Kidney (tissue), 14 donors: ENCODE measurements around the gene DEUP1. TPM values are rescaled to one million over a fixed set of nuclear protein-coding genes. Genes with fewer than 3 reads are reported as not detected.

ENCODE experiments used
- DNase-seq, 5 donors: peaks; one replicate each; pipeline ENCODE4 v3.0.0-alpha.2; 2013 to 2020
- FAIRE-seq: peaks from 2 replicates; lab custom pipeline; 2012; peaks lifted over from hg19 to GRCh38; lab: Jason Lieb, UNC
- H3K27ac ChIP-seq, 2 donors: one replicate each; pipeline ENCODE4 v1.7.0; 2013; ENCODE audit warnings: low read depth in 2 of 2, low read length in 2 of 2, inconsistent platforms in 1 of 2
- H3K27me3 ChIP-seq: one replicate; pipeline ENCODE4 v1.7.1; 2013; ENCODE audit warnings: low read length, inconsistent platforms; ENCODE audit not compliant: control insufficient read depth, insufficient read depth
- H3K36me3 ChIP-seq, 3 donors: one replicate each; pipeline versions ENCODE4 v1.7.0 to v1.7.1; 2013; ENCODE audit warnings: low read length in 3 of 3, control low read depth in 1 of 3, inconsistent platforms in 1 of 3; ENCODE audit not compliant: insufficient read depth in 3 of 3, control insufficient read depth in 2 of 3
- H3K4me1 ChIP-seq, 3 donors: one replicate each; pipeline versions ENCODE4 v1.7.0 to v1.7.1; 2013; ENCODE audit warnings: low read length in 3 of 3, inconsistent platforms in 1 of 3, low read depth in 1 of 3; ENCODE audit not compliant: control insufficient read depth in 2 of 3, insufficient read depth in 2 of 3
- H3K4me3 ChIP-seq, 3 donors: one replicate each; pipeline versions ENCODE4 v1.7.0 to v1.8.1; 2013; ENCODE audit warnings: low read length in 3 of 3, control low read depth in 1 of 3, inconsistent platforms in 1 of 3
- H3K9ac ChIP-seq, 3 donors: one replicate each; pipeline versions ENCODE4 v1.7.0 to v1.7.1; 2013; ENCODE audit warnings: low read length in 3 of 3, control low read depth in 1 of 3, inconsistent platforms in 1 of 3
- H3K9me3 ChIP-seq, 3 donors: one replicate each; pipeline versions ENCODE4 v1.7.0 to v1.7.1; 2013; ENCODE audit warnings: low read length in 3 of 3, control low read depth in 1 of 3, inconsistent platforms in 1 of 3; ENCODE audit not compliant: control insufficient read depth in 2 of 3, insufficient read depth in 1 of 3
- CTCF ChIP-seq: IDR thresholded peaks from 3 replicates; pipeline ENCODE4 v1.5.1; 2012; ENCODE audit warnings: mild to moderate bottlenecking, moderate library complexity, borderline replicate concordance; ENCODE audit not compliant: insufficient read depth; ENCODE audit errors: extremely low read depth
- intact Hi-C: fragments of 100-400 bp; cut with DNase I; formaldehyde crosslinking; loops from one replicate; pipeline ENCODE4 v1.11.1; 2022
- polyA plus RNA-seq: library from polyadenylated mRNA; stranded (reverse); fragments of 350-450 nt; fragmentation: Illumina TruSeq; extraction: RNeasy Lipid Tissue Mini Kit (QIAGEN cat#74804); gene quantifications from one replicate; pipeline ENCODE4 v1.2.3, GENCODE V29; 2014; ENCODE audit warnings: low read depth, low replicate concordance; ENCODE audit not compliant: insufficient read depth
- total RNA-seq: library from RNA; stranded (reverse); fragmentation: NEBNext Ultra II Directional; extraction: Animal tissue kit (Norgen Biotek cat#: 25700); gene quantifications from one replicate; pipeline ENCODE4 v1.2.1, GENCODE V29; 2021
- donor health status: control.
- donor health status: control.
- donor health status: control.
- donor health status: control.
- donor health status: control.
- donor health status: DM: yes; HTN: yes; CAD: no.
- donor health status: Normal renal cell carcinoma (clear cell type).

Gene DEUP1
- total and polyA plus RNA-seq, 2 donors from 2014 or later: 0.57 to 0.88 TPM

DNA sequence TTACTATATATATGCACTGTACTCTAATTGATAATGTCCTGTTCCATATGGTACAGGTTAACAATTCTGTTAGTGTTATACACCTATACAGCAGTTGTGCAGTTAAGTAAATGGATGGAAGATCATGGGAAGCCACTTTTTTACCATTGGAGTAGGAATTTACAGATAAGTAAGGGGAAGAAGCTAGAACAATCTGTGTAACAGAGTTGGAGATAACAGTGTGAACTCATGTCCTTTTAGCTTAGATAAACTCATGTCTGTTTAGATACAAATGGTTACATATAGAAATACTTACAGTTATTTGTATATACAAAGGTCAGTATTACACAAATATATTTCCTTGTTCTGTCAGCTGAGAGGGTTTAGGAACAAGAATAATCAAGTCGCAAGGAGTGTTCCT is 6.8 kb upstream of the DEUP1 start:
- no peak for TF ChIP-seq CTCF
- H3K9me3 ChIP-seq: peaks cover 0 to 1% (median 0%) of the 10 kb centered on the region in 3 donors
- no peak for FAIRE-seq

DNA sequence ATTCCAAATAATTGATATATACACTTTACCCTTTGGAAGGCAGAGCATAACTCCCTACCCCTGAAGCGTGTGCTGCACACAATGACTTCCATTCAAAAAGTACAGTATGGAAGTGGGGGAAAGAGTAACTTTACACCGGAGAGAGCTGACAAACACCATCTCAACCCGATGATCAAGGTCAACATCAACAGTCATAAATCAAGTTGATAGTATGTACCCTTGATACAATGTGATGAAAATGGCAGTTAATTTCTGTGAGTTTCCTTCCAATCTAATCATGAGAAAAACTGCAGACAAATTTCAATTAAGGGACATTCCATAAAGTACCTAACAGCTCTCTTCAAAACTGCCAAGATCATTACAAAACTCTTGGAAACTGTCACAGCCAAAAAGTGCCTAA is 6.0 kb upstream of the DEUP1 start:
- FAIRE-seq (no peak), DNase-seq (peak in 2 of 5 donors; percentile 39 to 64)
- no peak for TF ChIP-seq CTCF
- Histone ChIP-seq H3K9me3 (no peaks in the 10 kb centered on the region), H3K27me3 (no peaks in the 10 kb centered on the region), H3K4me1 (no peaks in the 10 kb centered on the region), H3K27ac (no peak overlapping the region), H3K9ac (no peak overlapping the region), H3K36me3 (no peaks in the 10 kb centered on the region), H3K4me3 (no peak overlapping the region)
- intact Hi-C loops: no loop called here

More for the DNA sequence above, 6.8 kb upstream of the DEUP1 start:
- H3K4me1 ChIP-seq: no peaks in the 10 kb centered on the region
- no peaks in the 10 kb centered on the region for H3K27me3 ChIP-seq
- no peaks in the 10 kb centered on the region for H3K36me3 ChIP-seq
- H3K9ac ChIP-seq: no peak overlapping the region
- H3K4me3 ChIP-seq: no peak overlapping the region
- H3K27ac ChIP-seq: no peak overlapping the region
- intact Hi-C loops: no loop called here
- DNase-seq: no peak

DNA sequence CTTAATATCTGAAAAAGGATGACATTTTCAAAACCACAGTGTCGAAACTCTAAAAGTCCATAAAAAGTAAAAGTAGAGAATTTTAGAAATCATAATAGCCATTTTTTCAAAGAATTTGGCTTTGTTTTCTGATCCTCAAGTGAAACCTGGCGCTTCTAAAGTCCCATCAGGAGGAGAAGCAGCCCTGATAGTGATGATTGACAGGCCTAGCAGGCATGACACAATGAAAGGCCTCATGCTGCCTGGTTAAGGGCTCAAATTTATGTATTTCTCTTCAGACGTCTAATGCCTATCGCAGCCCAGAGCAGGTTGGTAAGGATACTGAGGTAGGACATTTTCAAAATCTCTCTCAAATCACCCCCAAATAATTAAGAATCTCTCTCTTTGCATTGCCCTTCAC is 3.9 kb upstream of the DEUP1 start:
- Histone ChIP-seq H3K36me3 (no peaks in the 10 kb centered on the region), H3K9ac (no peak overlapping the region), H3K4me1 (peaks cover 0 to 2% (median 0%) of the 10 kb centered on the region in 3 donors), H3K9me3 (no peaks in the 10 kb centered on the region), H3K27me3 (no peaks in the 10 kb centered on the region), H3K27ac (no peak overlapping the region), H3K4me3 (no peak overlapping the region)
- intact Hi-C loops: no loop called here
- no peak for TF ChIP-seq CTCF
- FAIRE-seq: no peak
- DNase-seq: no peak

GRCh38 chr11:93329936-93330445 is 551 bp upstream of the DEUP1 start:
- no peak for TF ChIP-seq CTCF
- FAIRE-seq (no peak), DNase-seq (peak in 4 of 5 donors; percentile 33 to 48 (median 44))
- Histone ChIP-seq H3K4me3 (peak overlapping the region; percentile 28 to 58 (median 45)), H3K9me3 (no peaks in the 10 kb centered on the region), H3K36me3 (no peaks in the 10 kb centered on the region), H3K4me1 (peaks cover 0 to 2% (median 0%) of the 10 kb centered on the region in 3 donors), H3K27ac (no peak overlapping the region), H3K27me3 (no peaks in the 10 kb centered on the region), H3K9ac (peak overlapping the region in 1 of 3 donors; percentile 16)
- intact Hi-C loops: no loop called here
